K562 (cell line): ENCODE measurements around the gene JUP. TPM values are rescaled to one million over a fixed set of nuclear protein-coding genes. Genes with fewer than 3 reads are reported as not detected.

ENCODE experiments used
- ATAC-seq: fragments of 200-7000 bp; cut with Tn5 transposase; 3 replicates; pipeline ENCODE4 v1.9.1; 2020; ENCODE audit warnings: moderate library complexity
- BruUV-seq: library from RNA; stranded (reverse); fragments of 400-500 nt; replicated peaks from 2 replicates; lab custom pipeline; 2021; lab: Mats Ljungman, UMichigan
- CTCF ChIA-PET: fragments of 300-600 bp; formaldehyde crosslinking; extraction: SDS; loops from one replicate; lab custom pipeline; 2021; ENCODE audit warnings: low intra/inter-chr PET ratio; lab: Yijun Ruan, JAX
- POLR2A ChIA-PET: fragments of 300-600, 350-650 bp; sonication (Branson Sonifier 250); formaldehyde crosslinking; extraction: SDS; loops from one replicate; lab custom pipeline; 2021; ENCODE audit warnings: antibody characterized with exemption, inconsistent platforms; lab: Yijun Ruan, JAX
- DNase-seq, 4 experiments: peaks; one replicate each; pipeline versions ENCODE4 v3.0.0 to v3.0.0-alpha.2; 2011 to 2018; ENCODE audit warnings: low spot score in 3 of 4, mixed read lengths in 3 of 4; ENCODE audit errors: extremely low read depth in 1 of 4
- FAIRE-seq: peaks from 2 replicates; lab custom pipeline; 2011; peaks lifted over from hg19 to GRCh38; lab: Jason Lieb, UNC
- H2AFZ ChIP-seq: 2 replicates; pipeline ENCODE4 v1.6.0; 2011; ENCODE audit warnings: low read depth, low read length, control low read depth, inconsistent platforms
- H3K27ac ChIP-seq: fragments of 200-600 bp; 3 replicates; pipeline ENCODE4 v1.8.0; 2011; ENCODE audit warnings: low read depth, mild to moderate bottlenecking, control low read depth, inconsistent platforms, low read length, moderate library complexity, mixed read lengths; ENCODE audit errors: extremely low read depth
- H3K27me3 ChIP-seq, 2 experiments: fragments of 300-600 bp in 1 of 2; 2 replicates in 1 of 2; 3 replicates in 1 of 2; pipeline versions ENCODE4 v1.6.0 to v1.8.0; 2011; ENCODE audit warnings: inconsistent platforms in 2 of 2, low read length in 2 of 2, mild to moderate bottlenecking in 1 of 2, mixed read lengths in 1 of 2, moderate library complexity in 1 of 2; ENCODE audit not compliant: control insufficient read depth in 2 of 2, insufficient read depth in 2 of 2
- H3K36me3 ChIP-seq: fragments of 300-600 bp; 3 replicates; pipeline ENCODE4 v1.8.0; 2011; ENCODE audit warnings: mild to moderate bottlenecking, low read length, inconsistent platforms; ENCODE audit not compliant: control insufficient read depth, insufficient read depth
- H3K4me1 ChIP-seq, 2 experiments: fragments of 200-600 bp in 1 of 2; replicated peaks in 1 of 2; 2 replicates in 1 of 2; 3 replicates in 1 of 2; pipeline versions ENCODE4 v1.5.1 to v1.8.0; 2011; ENCODE audit warnings: inconsistent platforms in 2 of 2, low read length in 2 of 2, mild to moderate bottlenecking in 1 of 2, mixed read lengths in 1 of 2, moderate library complexity in 1 of 2; ENCODE audit not compliant: control insufficient read depth in 2 of 2, insufficient read depth in 2 of 2
- H3K4me2 ChIP-seq: 2 replicates; pipeline ENCODE4 v1.6.1; 2011; ENCODE audit warnings: low read length, control low read depth, inconsistent platforms, mixed read lengths; ENCODE audit not compliant: insufficient read depth
- H3K4me3 ChIP-seq: fragments of 200-600 bp; sonication (generic), shearing (Covaris generic); 2 replicates; pipeline ENCODE4 v1.5.1; 2016; ENCODE audit warnings: control low read depth, inconsistent platforms
- H3K79me2 ChIP-seq: fragments of 200-600 bp; 3 replicates; pipeline ENCODE4 v1.8.0; 2011; ENCODE audit warnings: low read length, inconsistent platforms; ENCODE audit not compliant: control insufficient read depth, insufficient read depth
- H3K9ac ChIP-seq, 2 experiments: 2 replicates each; pipeline versions ENCODE4 v1.6.0 to v1.6.1; 2011; ENCODE audit warnings: low read depth in 2 of 2, low read length in 2 of 2, control low read depth in 1 of 2, inconsistent platforms in 1 of 2, mild to moderate bottlenecking in 1 of 2, mixed read lengths in 1 of 2; ENCODE audit not compliant: insufficient read depth in 1 of 2
- H3K9me1 ChIP-seq: one replicate; pipeline ENCODE4 v1.6.0; 2011; ENCODE audit warnings: inconsistent platforms, mild to moderate bottlenecking, low read length, moderate library complexity; ENCODE audit not compliant: control insufficient read depth, insufficient read depth
- H3K9me3 ChIP-seq: replicated peaks from 2 replicates; pipeline ENCODE4 v1.5.1; 2011; ENCODE audit warnings: low read depth, low read length, inconsistent platforms; ENCODE audit not compliant: control insufficient read depth, insufficient read depth
- H4K20me1 ChIP-seq: replicated peaks from 2 replicates; pipeline ENCODE4 v1.6.1; 2011; ENCODE audit warnings: low read length, inconsistent platforms, mixed read lengths; ENCODE audit not compliant: control insufficient read depth, insufficient read depth
- CHD1 ChIP-seq: fragments of 200-600 bp; sonication (generic); IDR thresholded peaks from one replicate; pipeline ENCODE4 v1.6.1; 2012; ENCODE audit warnings: mild to moderate bottlenecking, moderate library complexity, low read length, inconsistent platforms
- CSDE1 ChIP-seq, 2 experiments: fragments of 450-650 bp; IDR thresholded peaks; 2 replicates each; pipeline ENCODE4 v1.6.1; 2016; ENCODE audit warnings: mild to moderate bottlenecking in 1 of 2
- GABPA ChIP-seq: fragments of 200-800 bp; sonication (Bioruptor generic); conservative IDR thresholded peaks from 2 replicates; pipeline ENCODE4 v1.6.1; 2016; ENCODE audit warnings: low read depth, missing genetic modification characterization, missing compliant biosample characterization
- NRF1 ChIP-seq, 2 experiments: fragments of 450-650 bp; IDR thresholded peaks in 1 of 2; conservative IDR thresholded peaks in 1 of 2; 2 replicates each; pipeline ENCODE4 v1.6.1; 2014; ENCODE audit warnings: mild to moderate bottlenecking in 2 of 2
- U2AF1 ChIP-seq: fragments of 200-400 bp; formaldehyde crosslinking; optimal IDR thresholded peaks from 2 replicates; pipeline ENCODE3; 2017; ENCODE audit warnings: mild to moderate bottlenecking, low read depth, low read length, moderate library complexity
- ZBTB7A ChIP-seq: IDR thresholded peaks from 2 replicates; pipeline ENCODE4 v1.6.1; 2011; ENCODE audit warnings: low read depth, mild to moderate bottlenecking, low read length, moderate library complexity, borderline replicate concordance; ENCODE audit not compliant: control insufficient read depth
- ZNF668 ChIP-seq: fragments of 250-450 bp; sonication (Bioruptor Pico); IDR thresholded peaks from 2 replicates; pipeline ENCODE4 v1.8.0; 2022; ENCODE audit warnings: mild to moderate bottlenecking, inconsistent platforms
- WGBS: fragments of 100-300 bp; shearing (Covaris generic); methylation state at CpG from one replicate; pipeline ENCODE4 v1.1.6; 2016; ENCODE audit warnings: low coverage, mixed read lengths; ENCODE audit not compliant: insufficient coverage; ENCODE audit errors: missing lambda C conversion rate; 5-methylcytosine and 5-hydroxymethylcytosine counted together
- in situ Hi-C: fragments of 300-500 bp; cut with MboI; formaldehyde crosslinking; loops from 4 replicates; pipeline ENCODE4 v1.15.0; 2018; ENCODE audit warnings: inconsistent platforms, mixed read lengths
- intact Hi-C: fragments of 100-400 bp; cut with micrococcal nuclease; formaldehyde crosslinking; loops from 2 replicates; pipeline ENCODE4 v1.14.2; 2022
- polyA plus RNA-seq, 8 experiments: library from polyadenylated mRNA; depleted of rRNA in 4 of 8; stranded (reverse) in 5 of 8; unstranded in 3 of 8; fragments of >200 nt; fragmentation: Nextera tagmentation in 2 of 8; fragmentation: Illumina TruSeq in 1 of 8; extraction: Ambion mirVana in 2 of 8; extraction: Trizol in 1 of 8; gene quantifications; 2 replicates each; pipeline versions ENCODE4 v1.2.1 to v1.2.3, GENCODE V29; 2011 to 2014; ENCODE audit warnings: inconsistent platforms in 1 of 8, missing spikeins in 1 of 8
- total RNA-seq, 7 experiments: library from RNA; depleted of rRNA in 6 of 7; stranded (reverse); fragments of >200 nt in 6 of 7; fragmentation: Illumina TruSeq in 2 of 7; extraction: Trizol in 2 of 7; gene quantifications; 2 replicates each; pipeline versions ENCODE4 v1.2.1 to v1.2.3, GENCODE V29; 2011 to 2021; ENCODE audit warnings: low replicate concordance in 1 of 7
- TF ChIP-seq, protein P1 (sequence below): fragments of 200-800 bp; sonication (Bioruptor generic); IDR thresholded peaks from 2 replicates; pipeline ENCODE4 v1.6.1; 2017; ENCODE audit warnings: missing genetic modification characterization, missing compliant biosample characterization
- TF ChIP-seq, protein P2 (sequence below): fragments of 450-650 bp; IDR thresholded peaks from 2 replicates; pipeline ENCODE4 v1.6.1; 2018; ENCODE audit not compliant: partially characterized antibody
- TF ChIP-seq, protein P3 (sequence below): fragments of 450-650 bp; IDR thresholded peaks from 2 replicates; pipeline ENCODE4 v1.7.1; 2018; ENCODE audit warnings: mild to moderate bottlenecking, low read depth; ENCODE audit not compliant: partially characterized antibody

The JUP gene
- total and polyA plus RNA-seq, 9 of the 15 experiments (the other 6 are each of a cell fraction or from before 2014, with no cell fraction given) = 6.4 to 177 (median 31.2) TPM

DNA sequence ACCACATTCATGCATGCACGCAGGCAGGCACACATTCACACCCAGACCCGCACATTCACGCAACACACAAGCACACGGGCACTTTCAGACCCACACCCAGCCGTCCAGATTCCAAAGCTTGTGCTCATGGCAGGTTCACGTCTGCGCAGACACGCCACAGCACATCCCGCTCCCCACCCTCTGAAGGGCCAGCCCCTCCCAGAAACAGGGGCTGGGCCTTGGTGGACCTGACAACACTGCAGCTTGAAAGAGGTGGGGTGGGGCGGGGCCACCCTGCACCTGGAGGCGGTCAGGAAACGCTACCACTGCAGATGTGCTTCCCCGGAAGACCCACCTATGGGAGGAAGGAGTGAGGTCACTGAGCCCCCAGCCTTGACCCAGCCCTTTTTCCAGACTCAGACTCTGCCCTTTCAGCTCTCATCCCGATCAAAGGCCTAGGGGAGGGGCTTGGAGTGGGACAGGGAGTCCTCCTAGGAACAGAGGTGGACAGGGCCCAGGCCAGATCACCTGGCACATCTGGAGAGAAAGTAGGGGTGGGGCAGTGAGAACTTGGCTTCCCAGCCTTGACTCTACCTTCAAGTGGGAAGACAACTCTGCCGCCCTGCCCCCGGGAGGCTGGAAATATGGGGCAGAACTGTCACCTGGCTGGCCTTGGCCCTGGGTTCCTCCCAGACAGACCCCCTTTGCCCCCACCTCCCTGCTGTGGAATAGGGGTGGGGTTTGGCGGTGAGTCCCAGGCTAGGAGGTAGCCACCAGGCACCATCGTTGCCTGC lies 14.3 kb upstream of the JUP start:
- intact Hi-C loops = loop anchor here (1.0 to 10.0 kb wide), 4 partner anchors 16 to 158 kb away; no protein-coding TSS in a partner anchor
- POLR2A ChIA-PET = interaction anchor here (0.5 to 1.1 kb wide), 6 partner anchors 10 to 135 kb away, joined by 3 to 6 read pairs (median 4); partner anchors contain the start of gene JUP
- TF ChIP-seq, protein P1, sequence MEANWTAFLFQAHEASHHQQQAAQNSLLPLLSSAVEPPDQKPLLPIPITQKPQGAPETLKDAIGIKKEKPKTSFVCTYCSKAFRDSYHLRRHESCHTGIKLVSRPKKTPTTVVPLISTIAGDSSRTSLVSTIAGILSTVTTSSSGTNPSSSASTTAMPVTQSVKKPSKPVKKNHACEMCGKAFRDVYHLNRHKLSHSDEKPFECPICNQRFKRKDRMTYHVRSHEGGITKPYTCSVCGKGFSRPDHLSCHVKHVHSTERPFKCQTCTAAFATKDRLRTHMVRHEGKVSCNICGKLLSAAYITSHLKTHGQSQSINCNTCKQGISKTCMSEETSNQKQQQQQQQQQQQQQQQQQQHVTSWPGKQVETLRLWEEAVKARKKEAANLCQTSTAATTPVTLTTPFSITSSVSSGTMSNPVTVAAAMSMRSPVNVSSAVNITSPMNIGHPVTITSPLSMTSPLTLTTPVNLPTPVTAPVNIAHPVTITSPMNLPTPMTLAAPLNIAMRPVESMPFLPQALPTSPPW (CRISPR knock-in tag) = peak; percentile 11; the same call in 1 of the 2 replicates
- no peak for TF ChIP-seq CHD1
- TF ChIP-seq CSDE1 (IDR thresholded peaks at IDR 0.05) = no peak
- TF ChIP-seq U2AF1 = no peak
- 0 out of 2 replicates have a peak, but pooled peaks have one; percentile 37 for TF ChIP-seq ZBTB7A
- peak; percentile 61 to 71 for TF ChIP-seq NRF1 (conservative IDR thresholded peaks at IDR 0.05 in 1 of 2, IDR thresholded peaks at IDR 0.05 in 1 of 2)
- TF ChIP-seq, protein P2, sequence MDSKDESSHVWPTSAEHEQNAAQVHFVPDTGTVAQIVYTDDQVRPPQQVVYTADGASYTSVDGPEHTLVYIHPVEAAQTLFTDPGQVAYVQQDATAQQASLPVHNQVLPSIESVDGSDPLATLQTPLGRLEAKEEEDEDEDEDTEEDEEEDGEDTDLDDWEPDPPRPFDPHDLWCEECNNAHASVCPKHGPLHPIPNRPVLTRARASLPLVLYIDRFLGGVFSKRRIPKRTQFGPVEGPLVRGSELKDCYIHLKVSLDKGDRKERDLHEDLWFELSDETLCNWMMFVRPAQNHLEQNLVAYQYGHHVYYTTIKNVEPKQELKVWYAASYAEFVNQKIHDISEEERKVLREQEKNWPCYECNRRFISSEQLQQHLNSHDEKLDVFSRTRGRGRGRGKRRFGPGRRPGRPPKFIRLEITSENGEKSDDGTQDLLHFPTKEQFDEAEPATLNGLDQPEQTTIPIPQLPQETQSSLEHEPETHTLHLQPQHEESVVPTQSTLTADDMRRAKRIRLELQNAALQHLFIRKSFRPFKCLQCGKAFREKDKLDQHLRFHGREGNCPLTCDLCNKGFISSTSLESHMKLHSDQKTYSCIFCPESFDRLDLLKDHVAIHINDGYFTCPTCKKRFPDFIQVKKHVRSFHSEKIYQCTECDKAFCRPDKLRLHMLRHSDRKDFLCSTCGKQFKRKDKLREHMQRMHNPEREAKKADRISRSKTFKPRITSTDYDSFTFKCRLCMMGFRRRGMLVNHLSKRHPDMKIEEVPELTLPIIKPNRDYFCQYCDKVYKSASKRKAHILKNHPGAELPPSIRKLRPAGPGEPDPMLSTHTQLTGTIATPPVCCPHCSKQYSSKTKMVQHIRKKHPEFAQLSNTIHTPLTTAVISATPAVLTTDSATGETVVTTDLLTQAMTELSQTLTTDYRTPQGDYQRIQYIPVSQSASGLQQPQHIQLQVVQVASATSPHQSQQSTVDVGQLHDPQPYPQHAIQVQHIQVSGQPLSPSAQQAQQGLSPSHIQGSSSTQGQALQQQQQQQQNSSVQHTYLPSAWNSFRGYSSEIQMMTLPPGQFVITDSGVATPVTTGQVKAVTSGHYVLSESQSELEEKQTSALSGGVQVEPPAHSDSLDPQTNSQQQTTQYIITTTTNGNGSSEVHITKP = peak; percentile 47
- no peak for TF ChIP-seq ZNF668 (CRISPR knock-in tag)
- no peak for TF ChIP-seq GABPA (tag)
- TF ChIP-seq, protein P3, sequence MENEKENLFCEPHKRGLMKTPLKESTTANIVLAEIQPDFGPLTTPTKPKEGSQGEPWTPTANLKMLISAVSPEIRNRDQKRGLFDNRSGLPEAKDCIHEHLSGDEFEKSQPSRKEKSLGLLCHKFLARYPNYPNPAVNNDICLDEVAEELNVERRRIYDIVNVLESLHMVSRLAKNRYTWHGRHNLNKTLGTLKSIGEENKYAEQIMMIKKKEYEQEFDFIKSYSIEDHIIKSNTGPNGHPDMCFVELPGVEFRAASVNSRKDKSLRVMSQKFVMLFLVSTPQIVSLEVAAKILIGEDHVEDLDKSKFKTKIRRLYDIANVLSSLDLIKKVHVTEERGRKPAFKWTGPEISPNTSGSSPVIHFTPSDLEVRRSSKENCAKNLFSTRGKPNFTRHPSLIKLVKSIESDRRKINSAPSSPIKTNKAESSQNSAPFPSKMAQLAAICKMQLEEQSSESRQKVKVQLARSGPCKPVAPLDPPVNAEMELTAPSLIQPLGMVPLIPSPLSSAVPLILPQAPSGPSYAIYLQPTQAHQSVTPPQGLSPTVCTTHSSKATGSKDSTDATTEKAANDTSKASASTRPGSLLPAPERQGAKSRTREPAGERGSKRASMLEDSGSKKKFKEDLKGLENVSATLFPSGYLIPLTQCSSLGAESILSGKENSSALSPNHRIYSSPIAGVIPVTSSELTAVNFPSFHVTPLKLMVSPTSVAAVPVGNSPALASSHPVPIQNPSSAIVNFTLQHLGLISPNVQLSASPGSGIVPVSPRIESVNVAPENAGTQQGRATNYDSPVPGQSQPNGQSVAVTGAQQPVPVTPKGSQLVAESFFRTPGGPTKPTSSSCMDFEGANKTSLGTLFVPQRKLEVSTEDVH = no peak

More for the DNA sequence above, 14.3 kb upstream of the JUP start:
- ATAC-seq (peak; percentile 82), DNase-seq (peak; percentile 67 to 80 (median 74)), FAIRE-seq (peak; percentile 32)
- H3K9me1 ChIP-seq = no peaks in the 10 kb centered on the region
- H3K36me3 ChIP-seq = no peaks in the 10 kb centered on the region
- peak overlapping the region; percentile 68 for H2AFZ ChIP-seq
- H4K20me1 ChIP-seq = no peaks in the 10 kb centered on the region
- no peaks in the 10 kb centered on the region for H3K27me3 ChIP-seq
- no peaks in the 10 kb centered on the region for H3K9me3 ChIP-seq
- CTCF ChIA-PET = interaction anchor here (0.7 to 2.5 kb wide), 3 partner anchors 54 to 63 kb away, joined by 3 to 48 read pairs (median 5); no protein-coding TSS in a partner anchor
- in situ Hi-C loops = loop anchor here (5.0 kb wide), 1 partner anchor 63 kb away; no protein-coding TSS in a partner anchor
- BruUV-seq = no TSS peak
- H3K4me2 ChIP-seq = peak overlapping the region; percentile 45; the same call in 1 of the 2 replicates
- H3K4me1 ChIP-seq = peaks cover 17 to 36% of the 10 kb centered on the region in 2 experiments
- H3K9ac ChIP-seq = peak overlapping the region in 1 of 2 experiments; percentile 11; a peak in 2 of 4 replicates
- 37% methylated on average over 14 of the region's 18 CpGs for WGBS
- H3K4me3 ChIP-seq = no peak overlapping the region
- no peaks in the 10 kb centered on the region for H3K79me2 ChIP-seq
- H3K27ac ChIP-seq = no peak overlapping the region
